ENCODE results near the gene NARF.
"Not testable (repeated sequence)": the region's sequence is repeated elsewhere in the genome, so short reads cannot be mapped to it uniquely, and the experiment has no call there.

DNA sequence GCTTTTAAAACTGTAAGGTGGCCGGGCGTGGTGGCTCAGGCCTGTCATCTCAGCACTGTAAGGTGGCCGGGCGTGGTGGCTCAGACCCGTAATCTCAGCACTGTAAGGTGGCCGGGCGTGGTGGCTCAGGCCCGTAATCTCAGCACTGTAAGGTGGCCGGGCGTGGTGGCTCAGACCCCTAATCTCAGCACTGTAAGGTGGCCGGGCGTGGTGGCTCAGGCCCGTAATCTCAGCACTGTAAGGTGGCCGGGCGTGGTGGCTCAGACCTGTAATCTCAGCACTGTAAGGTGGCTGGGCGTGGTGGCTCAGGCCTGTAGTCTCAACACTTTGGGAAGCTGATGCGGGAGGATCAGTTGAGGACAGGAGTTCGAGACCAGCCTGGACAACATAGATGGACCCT, 80.5 kb downstream of the NARF start:
- TF ChIP-seq NR3C1 (CRISPR knock-in tag; conservative IDR thresholded peaks at IDR 0.05; ENCODE audit: low read depth); FOXP1 (CRISPR knock-in tag; IDR thresholded peaks at IDR 0.05; ENCODE audit: borderline replicate concordance); NFE2L1 (CRISPR knock-in tag; IDR thresholded peaks at IDR 0.05); CREM (CRISPR knock-in tag; IDR thresholded peaks at IDR 0.05); ZBTB21 (CRISPR knock-in tag; IDR thresholded peaks at IDR 0.05; ENCODE audit: borderline replicate concordance): not testable (repeated sequence)
- TF ChIP-seq, protein P1, sequence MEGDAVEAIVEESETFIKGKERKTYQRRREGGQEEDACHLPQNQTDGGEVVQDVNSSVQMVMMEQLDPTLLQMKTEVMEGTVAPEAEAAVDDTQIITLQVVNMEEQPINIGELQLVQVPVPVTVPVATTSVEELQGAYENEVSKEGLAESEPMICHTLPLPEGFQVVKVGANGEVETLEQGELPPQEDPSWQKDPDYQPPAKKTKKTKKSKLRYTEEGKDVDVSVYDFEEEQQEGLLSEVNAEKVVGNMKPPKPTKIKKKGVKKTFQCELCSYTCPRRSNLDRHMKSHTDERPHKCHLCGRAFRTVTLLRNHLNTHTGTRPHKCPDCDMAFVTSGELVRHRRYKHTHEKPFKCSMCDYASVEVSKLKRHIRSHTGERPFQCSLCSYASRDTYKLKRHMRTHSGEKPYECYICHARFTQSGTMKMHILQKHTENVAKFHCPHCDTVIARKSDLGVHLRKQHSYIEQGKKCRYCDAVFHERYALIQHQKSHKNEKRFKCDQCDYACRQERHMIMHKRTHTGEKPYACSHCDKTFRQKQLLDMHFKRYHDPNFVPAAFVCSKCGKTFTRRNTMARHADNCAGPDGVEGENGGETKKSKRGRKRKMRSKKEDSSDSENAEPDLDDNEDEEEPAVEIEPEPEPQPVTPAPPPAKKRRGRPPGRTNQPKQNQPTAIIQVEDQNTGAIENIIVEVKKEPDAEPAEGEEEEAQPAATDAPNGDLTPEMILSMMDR (IDR thresholded peaks at IDR 0.05): not testable (repeated sequence)
- TF ChIP-seq, protein P2, sequence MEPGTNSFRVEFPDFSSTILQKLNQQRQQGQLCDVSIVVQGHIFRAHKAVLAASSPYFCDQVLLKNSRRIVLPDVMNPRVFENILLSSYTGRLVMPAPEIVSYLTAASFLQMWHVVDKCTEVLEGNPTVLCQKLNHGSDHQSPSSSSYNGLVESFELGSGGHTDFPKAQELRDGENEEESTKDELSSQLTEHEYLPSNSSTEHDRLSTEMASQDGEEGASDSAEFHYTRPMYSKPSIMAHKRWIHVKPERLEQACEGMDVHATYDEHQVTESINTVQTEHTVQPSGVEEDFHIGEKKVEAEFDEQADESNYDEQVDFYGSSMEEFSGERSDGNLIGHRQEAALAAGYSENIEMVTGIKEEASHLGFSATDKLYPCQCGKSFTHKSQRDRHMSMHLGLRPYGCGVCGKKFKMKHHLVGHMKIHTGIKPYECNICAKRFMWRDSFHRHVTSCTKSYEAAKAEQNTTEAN (CRISPR knock-in tag; IDR thresholded peaks at IDR 0.05): not testable (repeated sequence)
- TF ChIP-seq, protein P3, sequence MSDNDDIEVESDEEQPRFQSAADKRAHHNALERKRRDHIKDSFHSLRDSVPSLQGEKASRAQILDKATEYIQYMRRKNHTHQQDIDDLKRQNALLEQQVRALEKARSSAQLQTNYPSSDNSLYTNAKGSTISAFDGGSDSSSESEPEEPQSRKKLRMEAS (CRISPR knock-in tag; IDR thresholded peaks at IDR 0.05): not testable (repeated sequence)

Data from WTC11 (cell line).